ENCODE data around the gene TRUB2. TPM values are rescaled to one million over a fixed set of nuclear protein-coding genes. Genes with fewer than 3 reads are reported as not detected.

TRUB2 gene
- total and polyA plus RNA-seq, 2 of the 8 experiments (the other 6 are each of a cell fraction or from before 2014, with no cell fraction given): 20.7 to 37.8 TPM

DNA sequence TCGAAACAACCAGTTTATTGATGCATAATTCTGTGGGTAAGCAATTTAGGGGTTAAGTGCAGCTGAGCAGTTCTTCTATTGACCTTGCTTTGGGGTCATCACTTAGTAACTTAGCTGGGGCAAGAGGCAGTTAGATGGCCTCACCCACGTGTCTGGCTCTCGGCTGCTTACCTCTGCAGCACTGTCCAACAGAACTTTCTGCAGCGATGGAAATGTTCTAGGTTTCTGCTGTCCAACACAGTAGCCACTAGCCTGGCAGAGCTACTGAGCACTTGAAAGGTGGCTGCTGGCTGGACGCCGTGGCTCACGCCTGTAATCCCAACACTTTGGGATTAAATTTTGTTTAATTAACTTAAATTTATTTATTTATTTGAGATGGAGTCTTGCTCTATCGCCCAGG lies 35.8 kb upstream of the TRUB2 start (continued):
- TF ChIP-seq POU5F1 (IDR thresholded peaks at IDR 0.05; ENCODE audit: low read depth, low read length): no peak
- TF ChIP-seq CHD2 (IDR thresholded peaks at IDR 0.05; ENCODE audit: low read length): no peak
- no peak for TF ChIP-seq SIX5 (IDR thresholded peaks at IDR 0.05; ENCODE audit: low read depth, low read length)
- TF ChIP-seq RAD21 (IDR thresholded peaks at IDR 0.05 in 1 of 2, conservative IDR thresholded peaks at IDR 0.05 in 1 of 2; ENCODE audit: low read depth in 2 of 2, low read length in 2 of 2): no peak
- no peak for TF ChIP-seq SAP30 (IDR thresholded peaks at IDR 0.05; ENCODE audit: insufficient read depth, insufficient replicate concordance, low read length)
- TF ChIP-seq TAF7 (optimal IDR thresholded peaks at IDR 0.05; ENCODE audit: borderline replicate concordance, low read depth, low read length): no peak
